ENCODE measurements around the gene RASSF5.
"Not testable (repeated sequence)": the region's sequence is repeated elsewhere in the genome, so short reads cannot be mapped to it uniquely, and the experiment has no call there.

RASSF5 gene

GRCh38 chr1:206477581-206478380 lies 29.6 kb upstream of the RASSF5 start:
- DNase-seq: no peak

DNA sequence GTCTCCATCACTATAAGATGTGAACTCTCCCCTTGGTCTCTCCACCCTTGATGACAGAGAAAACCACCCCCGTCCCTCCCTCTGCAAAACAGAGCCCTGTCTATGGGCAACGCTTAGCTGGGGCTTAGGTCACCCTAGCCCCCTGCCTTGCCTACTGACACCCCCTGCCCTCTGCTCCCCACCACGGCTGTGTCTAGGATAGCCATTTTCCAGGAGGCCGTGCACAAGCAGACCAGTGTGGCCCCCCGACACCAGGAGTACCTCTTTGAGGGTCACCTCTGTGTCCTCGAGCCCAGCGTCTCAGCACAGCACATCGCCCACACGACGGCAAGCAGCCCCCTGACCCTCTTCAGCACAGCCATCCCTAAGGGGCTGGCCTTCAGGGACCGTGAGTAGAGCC lies 28.6 kb upstream of the RASSF5 start:
- DNase-seq: no peak

GRCh38 chr1:206479183-206480125 lies 27.9 kb upstream of the RASSF5 start:
- peak; percentile 67 for DNase-seq

DNA sequence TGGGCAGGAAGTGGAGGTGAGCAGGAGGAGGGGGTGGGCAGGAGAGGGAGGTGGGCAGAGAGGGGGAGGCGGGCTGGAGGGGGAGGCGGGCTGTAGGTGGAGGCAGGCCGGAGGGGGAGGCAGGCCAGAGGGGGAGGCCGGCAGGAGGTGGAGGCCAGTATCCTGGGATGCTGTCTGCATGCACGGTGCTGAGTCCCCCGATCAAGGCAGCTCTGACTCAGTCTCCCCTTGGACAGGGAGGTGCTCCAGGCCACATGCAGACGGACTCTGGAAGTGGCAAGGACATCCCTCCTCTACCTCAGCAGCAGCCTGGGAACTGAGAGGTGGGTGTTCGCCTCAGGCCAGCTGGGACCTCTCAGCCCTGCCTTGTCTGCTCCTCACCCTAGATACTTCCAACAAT lies 27.1 kb upstream of the RASSF5 start:
- DNase-seq: no peak

GRCh38 chr1:206482611-206483010 lies 24.7 kb upstream of the RASSF5 start:
- no peak for DNase-seq

GRCh38 chr1:206483864-206484263 lies 23.5 kb upstream of the RASSF5 start:
- DNase-seq: not testable (repeated sequence)

GRCh38 chr1:206484901-206485300 lies 22.4 kb upstream of the RASSF5 start:
- no peak for DNase-seq

GRCh38 chr1:206486995-206487788 lies 20.1 kb upstream of the RASSF5 start:
- DNase-seq: no peak

DNA sequence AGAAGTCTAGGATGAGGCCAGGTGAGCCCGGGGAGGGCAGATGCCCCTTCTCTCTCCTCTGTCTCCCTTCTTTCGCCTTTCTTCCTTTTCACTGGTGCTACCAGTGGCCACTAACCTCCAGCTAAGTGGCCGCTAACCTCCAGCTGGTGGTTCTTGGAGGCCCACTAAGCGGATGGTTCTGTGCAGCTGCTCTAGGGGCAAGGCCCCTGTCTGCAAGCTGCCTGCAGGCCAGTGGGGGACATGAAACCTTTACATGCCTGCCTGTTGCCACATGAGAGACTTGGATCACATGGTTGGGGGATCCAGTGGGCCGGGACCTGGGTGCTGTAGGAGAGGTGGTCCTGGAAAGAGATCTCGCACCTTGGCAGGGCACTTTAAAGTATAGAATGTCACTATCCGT lies 19.4 kb upstream of the RASSF5 start:
- DNase-seq: no peak

DNA sequence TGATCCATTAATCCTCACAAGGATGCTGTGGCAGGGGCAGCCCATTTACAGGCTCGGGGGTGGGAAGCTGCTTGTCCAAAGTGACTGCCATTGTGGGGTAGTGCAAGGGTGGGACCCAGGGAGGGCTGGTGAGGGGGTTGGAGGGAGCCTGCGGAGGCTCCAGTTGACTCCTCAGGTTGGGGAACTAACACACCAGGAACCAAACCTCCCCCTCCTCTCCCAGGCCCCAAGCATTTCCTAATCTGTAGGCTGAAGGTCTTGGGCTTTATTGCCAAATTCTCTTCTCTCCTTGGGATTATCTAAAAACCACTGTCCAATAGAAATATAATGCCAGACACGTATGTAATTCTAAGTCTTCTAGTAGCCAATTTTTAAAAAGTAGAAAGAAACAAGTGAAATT lies 18.9 kb upstream of the RASSF5 start:
- no peak for DNase-seq

- peak; percentile 80 for DNase-seq
Observed at GRCh38 chr1:206489980-206490770, 17.2 kb upstream of the RASSF5 start.

DNA sequence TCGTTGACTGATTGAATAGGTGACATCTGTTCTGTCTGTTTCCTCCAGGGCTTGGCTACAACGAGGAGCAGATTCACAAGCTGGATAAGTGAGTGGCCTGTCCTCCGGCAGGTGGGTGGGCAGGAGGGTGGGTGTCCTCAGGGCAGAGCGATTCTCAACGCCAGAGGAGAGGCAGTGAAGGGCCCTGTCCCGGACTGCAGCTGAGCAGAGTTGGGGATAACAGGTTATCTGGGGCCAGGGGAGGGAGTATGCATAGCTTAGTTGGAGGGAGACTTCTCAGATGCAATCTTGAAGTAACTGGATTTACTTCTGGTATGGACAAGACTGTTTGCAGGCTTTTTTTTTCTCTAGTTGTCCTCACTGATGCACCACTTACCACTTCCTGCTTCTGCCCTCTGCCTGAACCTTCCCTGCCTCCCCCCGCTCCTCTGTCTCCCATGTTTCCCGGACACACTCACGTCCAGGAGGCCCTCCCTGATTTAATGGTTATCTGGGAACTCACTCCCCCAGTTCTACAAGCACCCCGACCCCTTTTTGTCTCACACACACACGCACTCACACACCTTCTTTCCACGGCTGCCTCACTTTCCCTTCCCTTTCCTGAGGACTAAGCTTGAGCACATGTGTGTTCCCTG lies 16.4 kb upstream of the RASSF5 start:
- no peak for DNase-seq

GRCh38 chr1:206491616-206492015 lies 15.7 kb upstream of the RASSF5 start:
- DNase-seq: no peak

- DNase-seq: no peak
Observed at GRCh38 chr1:206492589-206492988, 14.7 kb upstream of the RASSF5 start.

DNA sequence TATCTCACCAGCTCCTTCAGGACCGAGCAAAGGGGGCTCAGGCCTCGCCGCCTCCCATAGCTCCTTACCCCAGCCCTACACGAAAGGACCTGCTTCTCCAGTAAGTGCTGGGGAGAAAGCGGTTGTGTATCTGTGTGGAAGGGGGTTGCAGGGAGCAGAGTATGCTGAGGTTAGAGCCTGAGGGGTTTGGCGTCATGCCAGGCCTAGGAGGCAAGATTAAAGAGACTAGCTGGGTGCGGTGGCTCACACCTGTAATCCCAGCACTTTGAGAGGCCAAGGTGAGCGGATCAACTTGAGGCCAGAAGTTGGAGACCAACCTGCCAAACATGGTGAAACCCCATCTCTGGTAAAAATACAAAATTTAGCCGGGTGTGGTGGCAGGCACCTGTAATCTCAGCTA lies 14.1 kb upstream of the RASSF5 start:
- DNase-seq: no peak

DNA sequence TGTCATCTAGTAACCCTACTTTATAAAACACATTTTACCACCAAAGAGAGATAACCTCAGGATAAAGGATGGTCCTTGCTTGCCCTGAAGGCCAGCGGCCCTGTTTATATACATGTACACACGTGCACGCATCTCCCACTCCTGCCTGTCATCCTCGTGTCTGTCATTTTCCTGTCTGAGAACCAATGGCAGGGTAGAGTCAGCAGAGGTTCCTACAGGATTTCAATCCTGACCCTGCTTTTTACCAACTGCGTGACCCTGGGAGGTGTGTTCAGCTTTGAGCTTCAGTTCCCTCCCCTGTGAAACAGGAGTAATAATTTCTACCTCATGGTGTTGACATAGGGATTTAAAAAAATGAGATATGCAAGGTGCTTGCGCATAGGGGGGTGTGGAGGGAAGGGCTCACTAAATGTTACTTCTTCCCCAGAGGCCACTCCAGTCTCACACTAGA lies 12.3 kb upstream of the RASSF5 start:
- DNase-seq: no peak

GRCh38 chr1:206495493-206496046 lies 11.8 kb upstream of the RASSF5 start:
- no peak for DNase-seq

DNA sequence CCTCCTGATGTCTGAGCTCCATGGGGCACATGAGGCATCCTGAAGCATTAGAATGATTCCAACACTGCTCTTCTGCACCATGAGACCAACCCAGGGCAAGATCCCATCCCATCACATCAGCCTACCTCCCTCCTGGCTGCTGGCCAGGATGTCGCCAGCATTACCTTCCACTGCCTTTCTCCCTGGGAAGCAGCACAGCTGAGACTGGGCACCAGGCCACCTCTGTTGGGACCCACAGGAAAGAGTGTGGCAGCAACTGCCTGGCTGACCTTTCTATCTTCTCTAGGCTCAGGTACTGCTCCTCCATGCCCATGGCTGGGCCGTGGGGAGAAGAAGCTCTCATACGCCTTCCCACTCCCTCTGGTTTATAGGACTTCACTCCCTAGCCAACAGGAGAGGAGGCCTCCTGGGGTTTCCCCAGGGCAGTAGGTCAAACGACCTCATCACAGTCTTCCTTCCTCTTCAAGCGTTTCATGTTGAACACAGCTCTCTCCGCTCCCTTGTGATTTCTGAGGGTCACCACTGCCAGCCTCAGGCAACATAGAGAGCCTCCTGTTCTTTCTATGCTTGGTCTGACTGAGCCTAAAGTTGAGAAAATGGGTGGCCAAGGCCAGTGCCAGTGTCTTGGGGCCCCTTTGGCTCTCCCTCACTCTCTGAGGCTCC lies 11.1 kb upstream of the RASSF5 start:
- no peak for DNase-seq

- no peak for DNase-seq
Observed at GRCh38 chr1:206497363-206497762, 10.0 kb upstream of the RASSF5 start.

- no peak for DNase-seq
Observed at GRCh38 chr1:206497774-206498173, 9.6 kb upstream of the RASSF5 start.

DNA sequence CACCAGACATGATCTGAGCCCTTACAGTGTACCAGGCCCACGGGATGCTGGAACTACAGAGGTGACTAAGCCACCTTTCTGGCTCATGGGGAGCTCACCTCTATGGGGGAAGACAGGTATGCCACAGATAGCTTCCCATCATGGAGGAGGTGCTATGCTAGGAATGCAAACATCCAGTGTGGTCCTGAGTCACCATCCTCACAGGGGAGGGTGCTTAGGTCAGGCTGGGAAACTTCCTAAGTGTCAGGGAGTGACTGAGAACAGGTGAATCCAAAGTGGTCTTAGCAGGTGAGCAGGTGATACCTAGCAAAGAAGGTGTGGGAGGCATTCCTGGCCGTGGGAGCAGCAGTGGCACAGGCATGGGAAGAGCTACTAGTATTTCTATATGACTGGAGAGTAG lies 8.6 kb upstream of the RASSF5 start:
- no peak for DNase-seq
